ENCODE results near the gene NOL4L.
"Not testable (repeated sequence)": the region's sequence is repeated elsewhere in the genome, so short reads cannot be mapped to it uniquely, and the experiment has no call there.

Gene NOL4L

DNA sequence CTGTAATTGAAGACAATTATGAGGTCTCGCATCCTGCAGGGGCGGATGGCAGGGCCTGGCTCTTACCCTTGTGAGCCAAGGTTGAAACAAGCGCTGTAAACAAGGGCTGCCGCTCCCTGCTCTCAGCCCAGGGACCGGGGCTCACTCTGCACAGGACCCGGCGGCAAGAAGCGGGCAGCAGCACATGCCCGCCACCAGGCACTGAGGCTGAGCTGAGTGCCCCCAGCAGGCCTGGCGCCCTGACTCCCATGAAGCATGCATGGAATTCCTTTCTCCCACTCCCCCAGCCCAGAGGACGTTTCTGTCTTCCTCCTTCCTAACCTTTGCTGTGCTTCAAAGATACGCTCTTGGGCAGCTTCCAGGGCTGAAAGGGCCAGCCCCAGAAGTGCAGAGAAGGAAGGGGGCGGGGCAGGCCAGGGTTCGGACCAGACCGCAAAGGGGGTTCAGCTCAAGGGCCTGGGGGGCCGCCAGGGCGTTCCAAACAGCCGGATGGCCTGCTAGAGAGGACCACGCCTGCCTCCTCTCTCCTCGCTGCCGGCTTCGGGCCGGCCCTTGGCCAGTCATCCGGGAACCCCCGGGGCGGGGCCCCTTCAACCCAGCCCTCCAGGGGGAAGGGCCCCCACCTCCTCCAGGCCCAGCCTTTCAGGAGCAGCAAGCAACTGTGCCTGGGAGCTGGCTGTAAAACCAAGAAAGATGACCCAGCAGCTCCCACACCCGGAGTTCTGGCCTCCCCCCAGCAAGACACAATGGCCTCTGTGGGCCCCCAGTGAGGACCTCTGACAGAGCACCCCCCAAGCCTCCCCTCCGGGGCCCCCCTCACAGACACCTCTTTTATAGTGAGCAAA lies 109.9 kb downstream of the NOL4L start:
- in situ Hi-C loops (cut with MboI; ENCODE audit: low sequenced_read_pairs), result no loop called here

DNA sequence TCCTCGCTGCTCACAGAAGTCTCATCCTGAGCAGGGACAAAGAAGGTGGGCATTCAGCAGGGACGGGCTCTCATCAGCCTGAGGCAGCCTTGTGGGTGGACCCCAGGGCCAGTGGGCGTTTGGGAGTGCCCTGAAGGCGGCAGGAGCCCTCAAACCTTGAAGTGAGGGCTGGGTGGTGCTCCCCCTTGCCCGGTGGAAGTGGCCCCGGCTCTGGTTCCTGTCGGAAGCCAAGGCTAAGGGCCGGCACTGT lies 110.5 kb downstream of the NOL4L start:
- in situ Hi-C loops (cut with MboI; ENCODE audit: low sequenced_read_pairs), result no loop called here

DNA sequence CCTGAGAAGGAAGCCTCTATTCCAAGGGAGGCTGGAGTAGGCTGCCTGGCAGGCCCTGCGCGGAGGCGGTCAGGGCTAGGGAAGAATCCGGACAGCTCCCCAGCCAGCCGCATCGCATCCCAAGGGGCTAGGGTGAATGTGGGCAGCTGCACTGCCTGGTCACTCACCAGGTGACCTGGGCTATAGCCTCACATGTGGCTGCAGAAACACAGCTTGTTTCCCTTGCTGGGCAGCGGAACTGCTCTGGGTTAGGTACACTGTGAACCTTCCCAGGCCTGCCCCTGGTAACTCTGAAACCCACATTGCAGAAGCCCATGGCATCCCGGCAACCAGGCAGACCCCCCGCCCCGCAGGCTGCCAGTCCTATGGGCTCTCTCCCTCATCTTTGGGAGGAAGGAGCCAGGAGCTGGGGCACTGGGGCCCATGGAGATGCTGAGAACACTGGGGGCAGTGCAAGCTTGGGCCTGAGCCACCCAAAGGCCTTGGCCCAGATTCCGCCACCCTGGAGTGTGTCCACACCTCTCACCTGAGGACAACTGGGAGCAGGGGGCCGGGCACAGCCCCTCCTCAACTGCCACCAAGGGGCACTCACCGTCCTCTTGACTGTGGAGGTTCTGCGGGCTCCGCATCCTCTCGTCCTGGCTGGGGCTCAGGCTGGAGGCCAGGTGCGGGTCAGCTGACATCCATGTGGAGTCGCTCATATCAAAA lies 111.0 kb downstream of the NOL4L start:
- in situ Hi-C loops (cut with MboI; ENCODE audit: low sequenced_read_pairs), result no loop called here

DNA sequence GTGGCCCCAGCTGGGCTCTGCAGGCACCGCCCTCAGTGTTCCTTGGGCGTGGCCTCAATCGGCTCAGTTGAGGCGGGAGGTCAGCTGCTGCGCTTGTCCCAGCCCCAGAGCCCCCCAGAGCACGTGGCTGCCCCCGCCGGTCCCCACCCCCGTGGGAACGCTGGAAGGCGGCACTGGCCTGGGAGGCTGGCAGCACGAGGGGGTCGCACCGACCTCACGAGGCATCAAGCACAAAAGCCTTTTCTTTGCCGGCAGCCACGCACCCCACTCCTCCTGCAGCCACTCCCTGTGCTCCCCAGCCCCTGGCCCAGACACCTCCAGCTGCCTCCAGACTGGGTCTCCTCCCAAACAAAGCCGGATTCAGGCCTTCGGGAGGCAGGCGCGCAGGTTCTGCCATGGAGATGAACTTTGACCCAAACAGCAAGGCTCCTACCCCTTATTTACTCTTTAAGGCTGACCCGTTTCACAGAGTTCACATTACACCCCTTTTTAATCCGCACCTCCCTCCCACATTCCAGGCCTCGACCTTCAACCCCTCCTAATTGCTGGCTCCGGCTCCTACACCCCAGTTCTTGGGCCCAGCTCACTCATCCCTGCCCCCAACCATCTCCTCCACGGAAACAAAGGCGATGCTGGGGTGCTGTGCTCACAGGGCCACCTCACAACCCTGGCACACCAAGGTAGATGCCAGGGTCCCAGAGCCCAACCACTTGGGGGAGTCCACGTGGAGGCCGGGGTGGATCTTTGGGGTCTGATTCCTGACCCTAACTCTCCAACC lies 111.7 kb downstream of the NOL4L start:
- in situ Hi-C loops (cut with MboI; ENCODE audit: low sequenced_read_pairs), result no loop called here

DNA sequence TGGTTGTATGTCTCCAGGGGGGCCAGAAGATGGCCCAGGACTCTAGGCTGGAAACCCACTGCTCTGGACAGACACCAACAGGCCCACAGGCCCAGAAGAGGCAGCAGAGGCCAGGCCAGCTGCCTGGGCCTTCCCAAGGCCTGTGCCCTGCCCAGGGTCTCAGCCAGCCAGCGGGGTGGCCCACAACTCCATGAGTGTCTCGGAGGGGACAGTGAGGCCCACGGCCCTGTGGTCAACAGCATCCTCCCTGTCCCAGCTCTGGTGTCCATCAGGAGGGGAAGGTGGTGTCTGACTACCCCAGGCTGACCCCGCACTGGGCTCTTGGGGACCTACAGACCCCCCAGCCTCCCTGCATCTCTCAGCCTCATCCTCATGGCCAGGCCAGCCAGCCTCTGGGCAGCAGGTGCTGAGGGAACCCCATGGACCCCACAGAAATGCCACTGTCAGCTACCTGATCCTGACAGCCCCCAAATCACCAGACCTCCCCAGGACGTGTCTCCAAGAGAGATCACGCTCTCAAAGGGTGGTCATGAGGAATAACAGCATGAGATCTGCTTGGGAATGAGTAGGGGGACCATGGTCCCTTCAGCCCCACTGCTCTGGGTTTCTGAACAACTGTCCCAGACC lies 112.4 kb downstream of the NOL4L start:
- in situ Hi-C loops (cut with MboI; ENCODE audit: low sequenced_read_pairs), result no loop called here

DNA sequence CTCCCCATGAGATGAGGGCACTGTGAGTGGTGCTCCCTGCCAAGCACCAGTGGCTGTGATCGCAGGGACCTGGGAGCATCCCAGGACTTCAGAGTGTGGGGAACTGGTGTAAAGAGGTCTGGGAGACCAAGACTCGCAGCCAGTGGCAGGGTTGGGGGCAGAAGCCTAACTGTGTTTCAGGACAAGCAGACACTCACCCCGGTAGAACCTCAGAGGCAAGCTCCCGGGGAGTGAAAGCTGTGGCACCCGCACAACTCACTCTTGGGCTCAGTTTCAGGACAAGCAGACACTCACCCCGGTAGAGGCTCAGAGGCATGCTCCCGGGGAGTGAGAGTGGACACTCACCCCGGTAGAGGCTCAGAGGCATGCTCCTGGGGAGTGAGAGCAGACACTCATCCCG lies 114.2 kb downstream of the NOL4L start:
- in situ Hi-C loops (cut with MboI; ENCODE audit: low sequenced_read_pairs), result no loop called here

DNA sequence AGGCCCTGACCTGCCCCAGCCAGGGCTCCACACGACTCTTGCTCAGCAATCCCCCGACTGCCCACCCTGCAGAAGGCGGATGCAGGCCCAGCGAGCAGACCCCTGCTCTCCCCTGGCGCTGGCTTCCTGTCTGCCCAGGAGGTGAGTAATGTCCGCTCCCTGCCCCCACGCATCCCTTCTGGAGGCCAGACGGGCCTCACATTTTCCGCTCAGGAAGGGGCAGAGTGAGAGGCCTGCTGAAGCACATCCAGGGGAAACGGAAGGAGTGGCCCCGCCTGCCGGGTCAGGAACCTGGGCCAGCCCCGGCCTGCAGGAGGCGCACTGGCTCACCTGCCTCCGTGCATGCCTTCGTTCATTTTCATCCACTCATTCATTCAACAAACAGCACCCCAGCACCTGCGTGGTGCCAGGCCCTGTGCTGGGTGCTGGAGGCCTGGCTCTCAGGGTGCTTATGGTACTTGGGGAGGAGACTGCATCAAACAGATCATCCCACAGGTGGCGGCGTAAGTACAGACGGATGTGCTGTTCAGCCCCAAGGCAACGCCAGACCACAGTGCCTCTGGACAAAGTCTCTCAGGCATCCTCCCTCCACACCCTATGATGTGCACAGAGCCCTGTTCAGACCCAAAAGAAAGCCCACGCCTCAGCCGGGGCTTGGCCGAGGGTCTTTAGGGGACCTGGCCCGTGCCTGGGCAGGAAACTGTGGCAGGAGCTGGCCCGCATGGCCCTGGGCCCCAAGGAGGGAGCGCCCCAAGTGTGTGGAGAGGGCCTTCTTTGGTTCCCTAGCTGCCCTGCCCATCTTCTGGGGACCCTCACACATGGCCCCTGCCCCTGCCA lies 114.9 kb downstream of the NOL4L start:
- in situ Hi-C loops (cut with MboI; ENCODE audit: low sequenced_read_pairs), result no loop called here

DNA sequence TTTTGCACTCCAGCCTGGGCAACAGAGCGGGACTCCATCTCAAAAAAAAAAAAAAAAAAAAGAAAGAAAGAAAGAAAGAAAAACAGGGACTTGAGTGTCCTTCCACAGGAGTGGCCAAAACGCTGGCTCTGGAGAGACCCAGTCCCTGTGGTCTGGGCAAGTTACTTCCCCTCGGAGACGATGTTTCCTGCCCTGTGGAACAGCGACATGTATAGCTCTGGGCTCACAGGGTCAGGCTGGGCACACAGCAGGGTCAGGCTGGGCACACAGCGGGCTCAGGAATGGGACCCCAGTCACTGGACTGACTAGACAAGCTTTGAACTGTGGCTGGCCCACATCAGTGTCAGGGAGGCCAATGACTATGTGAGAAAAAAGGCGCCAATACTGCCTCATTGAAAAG lies 116.3 kb downstream of the NOL4L start:
- in situ Hi-C loops (cut with MboI; ENCODE audit: low sequenced_read_pairs), result no loop called here

DNA sequence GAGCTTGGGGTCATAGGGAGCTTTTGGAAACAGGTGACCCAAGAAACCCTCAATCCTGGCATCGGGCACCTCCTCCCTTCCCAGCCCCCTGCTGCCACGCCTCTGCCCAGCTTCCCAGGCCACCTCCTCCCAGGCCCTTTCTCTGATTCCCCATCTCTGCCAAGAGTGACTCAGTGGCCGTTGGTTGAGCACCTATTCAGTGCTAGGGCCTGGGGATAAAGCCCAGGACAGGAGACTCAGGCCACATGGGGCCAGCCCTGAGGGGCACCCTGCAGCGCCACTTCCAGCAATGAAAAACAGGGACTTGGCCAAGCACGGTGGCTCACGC lies 116.9 kb downstream of the NOL4L start:
- in situ Hi-C loops (cut with MboI; ENCODE audit: low sequenced_read_pairs), result no loop called here

DNA sequence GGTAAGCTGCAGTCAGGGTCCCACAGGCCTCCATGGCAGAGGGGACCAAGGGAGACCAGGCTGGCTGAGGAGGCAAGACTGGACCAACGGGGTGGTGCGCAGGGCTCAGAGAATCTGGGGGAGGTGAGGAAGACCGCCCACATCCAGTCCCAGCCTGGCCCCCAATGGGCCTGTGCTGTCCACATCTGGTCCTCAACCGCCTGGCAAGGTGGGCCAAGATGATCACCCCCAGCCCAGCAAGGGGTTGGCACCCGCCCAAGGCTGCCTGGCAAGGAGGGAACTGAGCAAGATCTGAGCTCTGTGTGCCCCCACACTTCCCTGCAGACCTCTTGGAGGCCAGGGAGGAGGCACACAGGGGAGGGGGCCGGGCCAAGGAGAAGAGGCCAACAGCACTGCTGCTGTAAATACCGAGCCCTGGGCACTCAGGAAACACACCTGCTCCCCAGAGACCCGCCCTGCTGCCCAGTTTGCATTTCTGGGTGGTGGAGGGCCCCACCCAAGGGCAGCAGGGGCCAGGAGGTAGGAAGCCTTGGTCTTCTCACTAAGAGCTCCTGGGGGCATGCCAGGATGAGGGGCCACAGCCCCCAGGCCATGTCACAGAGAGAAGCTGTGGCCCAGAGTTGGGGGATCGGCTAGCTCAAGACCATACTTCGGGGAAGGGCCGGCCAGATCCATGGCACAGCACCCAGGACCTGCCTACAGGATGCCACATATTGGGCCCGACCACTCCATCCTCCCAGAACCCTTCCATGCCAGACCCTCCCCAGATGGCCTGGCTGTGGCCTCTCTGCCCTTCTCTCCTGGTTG lies 117.4 kb downstream of the NOL4L start:
- in situ Hi-C loops (cut with MboI; ENCODE audit: low sequenced_read_pairs), result no loop called here

DNA sequence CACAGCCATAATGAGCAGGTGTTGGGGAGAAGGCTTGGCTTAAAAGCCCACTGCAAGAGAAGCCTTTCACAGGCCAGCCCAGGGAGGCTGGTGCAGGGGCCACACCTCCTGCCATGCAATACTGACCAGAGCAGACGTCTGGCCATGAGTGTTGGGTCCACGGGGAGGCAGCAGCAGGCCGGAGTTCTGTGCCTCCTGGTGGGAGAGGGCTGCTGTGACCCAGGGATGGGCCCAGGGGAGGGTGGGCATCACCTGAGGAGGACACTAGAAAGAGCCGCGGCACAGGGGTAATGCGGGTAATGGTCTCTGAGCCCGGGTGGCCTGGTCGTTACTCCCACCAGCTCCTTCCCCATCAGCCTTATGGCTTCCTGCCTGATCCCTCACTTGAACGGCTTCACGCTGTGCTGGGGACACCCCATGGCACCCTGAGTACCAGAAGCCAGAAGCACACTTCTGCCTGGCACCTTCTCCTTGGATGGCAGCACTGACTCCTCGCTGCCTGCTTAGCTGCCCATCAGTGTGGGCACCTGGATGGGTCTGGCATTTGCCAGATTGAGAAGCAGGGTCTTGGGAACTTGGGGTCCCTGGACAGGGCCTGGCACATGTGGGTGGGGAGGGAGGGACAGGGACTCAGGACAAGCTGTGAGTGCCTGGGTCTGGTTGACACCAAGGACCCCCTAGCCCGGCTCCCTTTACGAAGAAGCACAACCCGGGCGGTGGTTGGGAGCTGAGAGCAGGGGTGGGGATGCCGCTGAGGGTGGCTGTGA lies 118.2 kb downstream of the NOL4L start:
- in situ Hi-C loops (cut with MboI; ENCODE audit: low sequenced_read_pairs), result no loop called here

DNA sequence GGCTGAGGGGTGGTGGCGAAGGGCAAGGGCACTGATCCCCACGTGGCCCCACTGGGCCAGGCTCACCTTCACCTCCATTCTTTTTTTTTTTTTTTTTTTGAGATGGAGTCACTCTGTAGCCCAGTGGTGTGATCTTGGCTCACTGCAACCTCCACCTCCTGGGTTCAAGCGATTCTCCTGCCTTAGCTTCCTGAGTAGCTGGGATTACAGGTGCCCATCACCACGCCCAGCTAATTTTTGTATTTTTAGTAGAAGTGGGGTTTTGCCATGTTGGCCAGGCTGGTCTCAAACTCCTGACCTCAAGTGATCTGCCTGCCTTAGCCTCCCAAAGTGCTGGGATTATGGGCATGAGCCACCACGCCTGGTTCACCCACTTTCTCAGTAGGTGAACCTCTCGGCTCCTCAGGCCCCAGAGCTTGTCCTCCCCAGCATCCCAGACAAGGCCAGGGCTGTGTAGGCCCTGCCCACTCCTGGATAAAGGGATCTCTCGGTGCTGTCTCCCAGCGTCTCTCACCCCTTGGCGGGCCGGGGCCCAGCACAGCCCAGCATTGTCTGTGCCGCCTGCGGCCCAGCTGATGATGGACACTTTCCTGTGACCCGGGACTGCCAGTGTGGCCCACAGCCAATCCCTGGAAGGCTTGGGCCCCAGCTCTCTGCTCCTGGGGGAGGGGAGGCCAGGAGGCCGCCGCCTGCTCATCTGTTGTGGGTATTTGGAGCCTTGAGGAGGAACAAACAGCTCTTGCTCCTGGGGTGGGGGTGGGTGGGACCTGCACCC lies 119.0 kb downstream of the NOL4L start:
- in situ Hi-C loops (cut with MboI; ENCODE audit: low sequenced_read_pairs), result not testable (repeated sequence)

DNA sequence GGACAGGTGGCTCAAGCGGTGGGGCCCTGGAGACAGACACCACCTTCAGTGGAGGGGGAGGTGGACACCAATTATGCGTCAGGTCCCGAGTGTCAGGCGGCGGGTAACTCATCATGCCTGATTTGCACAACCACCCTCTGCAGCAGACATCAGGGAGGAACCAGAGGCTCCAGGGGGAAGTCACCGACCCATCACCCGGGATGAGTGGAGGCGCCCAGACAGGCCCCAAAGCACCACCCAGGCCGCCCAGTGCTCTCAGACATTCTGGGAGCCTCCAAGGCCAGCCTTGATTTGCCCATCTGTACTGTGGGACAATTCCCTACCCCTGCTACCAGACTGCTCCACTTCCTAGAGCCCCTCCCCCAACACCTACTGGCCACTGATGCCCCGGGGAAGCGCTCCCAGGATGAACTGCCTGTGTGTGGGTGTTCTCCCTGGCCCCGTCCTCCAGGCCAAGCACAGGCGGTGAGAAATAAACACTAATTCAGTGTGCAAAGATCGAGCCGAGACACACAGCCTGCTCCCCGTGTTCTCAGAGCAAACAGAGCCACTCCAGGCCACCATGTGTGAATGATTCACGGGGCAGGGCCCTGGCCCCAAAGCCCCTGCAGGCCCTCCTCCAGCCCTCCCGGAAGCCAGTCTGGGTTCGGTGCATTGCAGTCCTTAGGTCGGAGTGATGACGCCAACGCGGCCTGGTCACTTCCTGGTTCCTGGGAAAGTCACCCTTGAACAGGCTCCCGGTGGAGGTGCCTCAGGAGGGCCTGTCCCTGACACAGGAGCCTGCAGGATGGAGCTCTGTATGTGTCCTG lies 119.8 kb downstream of the NOL4L start:
- in situ Hi-C loops (cut with MboI; ENCODE audit: low sequenced_read_pairs), result no loop called here

DNA sequence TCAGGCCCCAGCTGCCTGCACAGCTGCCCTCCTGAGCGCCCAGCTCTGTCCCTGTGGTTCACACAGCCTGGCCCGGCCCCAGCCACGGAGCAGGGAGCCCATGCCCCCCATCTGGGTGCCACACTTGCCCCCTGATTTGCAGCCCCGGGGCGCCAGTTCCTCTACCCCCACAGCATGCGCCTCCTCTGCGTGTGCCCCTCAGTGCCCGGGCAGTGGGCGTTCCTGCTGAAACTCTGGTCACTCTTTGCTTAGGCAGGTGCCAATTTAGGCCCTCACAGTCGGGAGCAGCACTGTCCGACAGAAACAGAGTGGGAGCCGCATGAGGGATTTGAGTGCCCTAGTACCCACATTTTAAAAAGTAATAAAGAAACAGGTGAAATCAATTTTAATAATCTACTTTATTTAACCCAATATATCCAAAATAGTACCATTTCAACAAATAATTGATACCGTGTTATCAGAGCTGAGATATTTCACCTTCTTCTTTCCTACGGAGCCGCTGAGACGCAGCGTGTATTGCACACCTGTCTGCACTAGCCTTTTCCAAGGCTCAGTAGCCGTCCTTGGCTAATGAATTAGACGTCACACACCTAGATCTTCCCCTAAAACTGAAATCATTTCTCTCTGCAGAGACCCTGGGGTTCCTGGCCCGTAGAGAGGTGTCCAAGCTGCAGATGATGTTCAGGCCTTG lies 120.6 kb downstream of the NOL4L start:
- in situ Hi-C loops (cut with MboI; ENCODE audit: low sequenced_read_pairs), result no loop called here

DNA sequence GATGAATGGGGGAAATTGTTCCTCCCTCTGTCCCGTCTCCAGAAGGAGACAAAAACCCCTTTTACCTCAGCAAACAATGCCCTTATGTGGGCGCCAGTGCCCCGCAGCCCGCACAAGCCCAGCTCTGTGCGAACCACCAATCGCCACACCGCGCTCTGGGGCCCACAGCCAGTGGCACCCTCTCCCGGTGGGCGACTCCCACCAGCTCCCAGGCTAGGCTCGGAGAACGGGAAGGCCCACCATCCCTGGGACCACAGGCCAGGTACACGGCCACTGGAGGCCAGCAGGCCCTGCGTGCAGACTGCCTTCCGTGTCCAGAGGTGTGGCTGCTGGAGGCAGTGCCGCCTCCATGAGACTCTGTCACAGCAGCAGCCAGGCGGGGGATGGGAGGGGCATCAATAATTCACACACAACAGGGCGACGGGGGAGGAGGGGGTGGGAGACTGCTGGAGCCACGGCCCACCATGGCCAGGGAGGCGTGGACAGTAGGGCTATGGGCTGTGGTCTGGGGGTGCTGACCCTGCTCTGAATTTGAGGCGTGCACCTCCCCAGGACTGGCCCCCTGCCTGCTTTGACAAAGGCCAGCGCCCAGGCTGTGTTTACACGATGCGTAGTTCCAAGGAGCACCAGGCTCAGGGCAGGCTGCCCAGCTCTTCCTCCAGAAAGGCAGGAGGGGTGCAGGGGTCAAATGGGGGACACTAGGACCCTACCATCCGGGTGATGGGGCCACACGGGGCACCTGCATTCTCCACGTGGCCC lies 121.3 kb downstream of the NOL4L start:
- in situ Hi-C loops (cut with MboI; ENCODE audit: low sequenced_read_pairs), result no loop called here

DNA sequence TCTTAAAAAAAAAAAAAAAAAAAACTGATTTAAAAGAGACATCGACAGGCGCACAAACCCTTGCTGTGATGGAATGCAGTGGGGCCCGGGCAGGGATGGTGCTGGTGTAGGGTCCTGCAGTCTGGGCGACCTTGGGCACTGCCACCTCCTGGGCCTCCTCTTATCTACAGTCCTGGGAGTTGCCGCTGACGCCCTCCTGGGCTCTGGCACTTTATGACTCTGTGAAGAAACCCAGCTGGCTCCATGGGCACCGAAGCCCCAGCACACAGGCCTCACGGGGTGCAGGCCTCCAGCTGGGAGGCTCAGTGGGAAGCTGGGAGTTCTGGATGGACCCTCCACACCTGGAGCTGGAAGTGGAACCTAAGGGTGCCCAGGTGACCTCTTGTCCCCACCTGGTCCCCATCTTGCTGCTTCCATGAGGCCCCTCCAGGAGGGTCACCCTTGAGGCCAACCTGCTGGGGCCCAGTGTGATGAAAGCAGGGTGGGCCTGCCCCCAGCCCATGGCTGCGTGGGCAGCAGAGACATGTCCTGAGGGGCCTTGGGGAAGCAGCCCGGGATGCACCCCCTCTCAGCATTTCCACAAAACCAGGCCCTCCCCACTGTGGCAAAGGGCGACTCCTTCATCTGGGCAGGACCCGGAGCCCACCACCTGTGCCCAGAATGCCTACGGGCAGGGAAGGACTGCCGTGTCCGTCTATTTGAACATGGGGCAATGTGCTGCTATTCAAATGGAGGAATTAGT lies 122.1 kb downstream of the NOL4L start:
- in situ Hi-C loops (cut with MboI; ENCODE audit: low sequenced_read_pairs), result no loop called here

All from HL-60/S4 (cell line).